ENCODE measurements around the gene ESRP2.

Gene ESRP2

DNA sequence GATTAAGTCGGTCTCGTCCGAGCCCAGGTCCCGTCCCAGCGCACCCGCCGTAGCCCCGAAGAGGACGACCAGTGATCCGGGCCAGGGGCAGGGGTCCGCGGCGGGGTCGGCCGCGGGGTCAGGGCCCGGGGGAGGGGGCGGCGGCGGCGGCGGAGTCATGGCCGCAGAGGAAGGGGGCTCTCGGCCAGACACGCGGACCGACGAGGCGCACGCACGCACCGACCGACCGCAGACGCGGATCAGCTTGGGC, at the start of gene ESRP2:
Gene ESRP2 (minus strand): TSS at position 241 of the 250 bp plus-strand sequence. CDS start 82 bp downstream, at position 159.
- DNase-seq = no peak

DNA sequence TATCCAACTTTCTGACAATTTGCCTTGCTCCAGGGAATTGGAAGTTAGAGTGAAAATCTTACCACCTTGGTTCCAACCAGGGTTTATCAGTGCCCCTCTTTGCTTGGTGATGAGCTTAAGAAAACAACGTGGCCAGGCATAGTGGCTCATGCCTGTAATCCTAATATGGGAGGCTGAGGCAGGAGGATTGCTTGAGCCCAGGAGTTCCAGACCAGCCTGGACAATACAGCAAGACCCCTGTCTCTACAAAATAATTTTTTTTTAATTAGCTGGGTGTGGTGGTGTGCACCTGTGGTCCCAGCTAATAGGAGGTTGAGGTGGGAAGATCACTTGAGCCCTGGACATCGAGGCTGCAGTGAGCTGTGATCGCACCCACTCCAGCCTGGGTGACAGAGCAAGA, 49.8 kb upstream of the ESRP2 start:
- no peak for DNase-seq

DNA sequence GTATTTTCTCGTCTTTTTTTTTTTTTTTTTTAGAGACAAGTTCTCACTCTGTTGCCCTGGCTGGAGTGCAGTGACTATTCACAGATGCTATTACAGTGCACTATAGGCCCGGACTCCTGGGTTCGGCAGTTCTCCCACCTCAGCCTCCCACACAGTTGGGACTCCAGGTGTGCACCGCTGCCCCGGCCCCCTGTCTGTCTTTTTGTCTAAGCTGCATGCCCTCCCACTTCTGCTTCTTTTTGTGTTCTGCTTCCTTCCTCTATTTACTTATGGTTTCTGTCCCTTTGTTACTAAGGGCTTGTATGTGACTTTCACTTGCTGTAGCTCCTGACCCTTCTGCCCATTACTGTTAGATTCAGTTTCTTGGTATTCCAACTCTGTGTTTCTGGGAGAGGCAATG, 48.9 kb upstream of the ESRP2 start:
- no peak for DNase-seq

DNA sequence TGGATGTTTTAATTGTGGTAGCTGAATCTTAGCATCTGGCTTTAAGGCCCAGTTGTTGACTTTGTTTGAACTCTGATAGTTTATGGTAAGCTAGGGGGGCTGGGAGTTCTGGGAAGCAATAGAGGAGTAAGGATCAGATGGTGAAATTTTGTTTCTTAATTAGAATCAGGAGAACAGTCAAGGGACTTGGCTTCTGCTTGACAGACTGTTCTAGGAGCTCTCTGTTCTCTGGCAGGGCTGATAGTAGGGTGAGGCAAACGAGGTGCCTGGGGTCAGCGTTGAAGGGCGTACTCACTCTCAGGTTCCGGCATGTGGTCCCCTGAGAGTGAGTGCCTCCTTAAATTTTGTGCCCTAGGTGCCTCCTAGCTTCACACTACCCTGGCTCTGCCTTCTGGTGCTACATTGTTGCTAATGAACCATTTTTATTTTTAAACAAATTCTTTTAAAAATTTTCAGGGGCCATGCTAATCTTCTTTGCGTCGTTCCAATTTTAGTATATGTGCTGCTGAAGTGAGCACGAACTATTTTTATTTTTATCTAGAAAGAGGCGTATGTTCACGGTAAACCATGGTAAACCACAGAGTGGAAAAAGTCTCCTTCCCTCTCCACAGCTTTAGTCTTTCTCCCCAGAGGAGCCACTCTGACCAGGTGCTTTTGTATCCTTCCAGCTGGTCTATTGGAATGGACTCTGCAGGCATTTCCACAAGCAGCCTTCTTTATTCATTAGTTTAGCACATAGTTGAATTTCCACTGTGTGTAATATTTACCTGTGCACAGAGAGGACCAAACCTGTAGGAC, 48.1 kb upstream of the ESRP2 start:
- DNase-seq = no peak

DNA sequence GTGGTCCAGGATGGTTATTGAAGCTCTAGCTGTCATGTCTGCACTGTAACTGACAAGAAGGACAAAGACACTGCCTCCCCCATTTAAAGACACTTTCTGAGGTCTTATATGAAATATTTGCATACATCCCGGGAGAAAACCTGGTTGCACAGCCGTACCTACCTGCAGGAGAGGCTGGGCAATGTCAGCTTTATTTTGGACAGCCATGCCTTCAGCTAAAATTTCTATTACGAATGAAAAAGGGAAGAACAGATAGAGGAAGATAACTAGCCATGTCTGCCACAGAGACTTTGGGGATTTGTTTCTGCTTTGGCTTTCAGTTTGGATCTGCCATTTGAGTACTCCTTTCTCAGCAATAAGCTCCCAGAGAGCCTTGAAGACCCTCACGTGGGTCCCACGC, 47.4 kb upstream of the ESRP2 start:
- DNase-seq = no peak

DNA sequence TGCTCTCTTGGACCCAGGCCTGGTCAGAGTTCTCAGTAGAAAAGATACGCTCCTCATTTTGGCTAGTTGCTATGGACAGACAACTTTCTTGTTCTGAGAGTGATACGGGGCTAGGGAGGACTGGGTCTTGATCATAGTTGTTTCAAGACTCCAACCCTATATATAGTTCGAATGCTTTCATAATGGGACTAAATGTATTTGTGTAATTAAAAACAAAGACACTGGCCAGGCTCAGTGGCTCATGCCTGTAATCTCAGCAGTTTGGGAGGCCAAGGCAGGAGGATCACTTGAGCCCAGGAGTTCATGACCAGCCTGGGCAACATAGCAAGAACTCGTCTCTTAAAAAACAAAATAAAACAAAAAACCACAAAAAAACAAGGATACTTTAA, 46.1 kb upstream of the ESRP2 start:
- no peak for DNase-seq

DNA sequence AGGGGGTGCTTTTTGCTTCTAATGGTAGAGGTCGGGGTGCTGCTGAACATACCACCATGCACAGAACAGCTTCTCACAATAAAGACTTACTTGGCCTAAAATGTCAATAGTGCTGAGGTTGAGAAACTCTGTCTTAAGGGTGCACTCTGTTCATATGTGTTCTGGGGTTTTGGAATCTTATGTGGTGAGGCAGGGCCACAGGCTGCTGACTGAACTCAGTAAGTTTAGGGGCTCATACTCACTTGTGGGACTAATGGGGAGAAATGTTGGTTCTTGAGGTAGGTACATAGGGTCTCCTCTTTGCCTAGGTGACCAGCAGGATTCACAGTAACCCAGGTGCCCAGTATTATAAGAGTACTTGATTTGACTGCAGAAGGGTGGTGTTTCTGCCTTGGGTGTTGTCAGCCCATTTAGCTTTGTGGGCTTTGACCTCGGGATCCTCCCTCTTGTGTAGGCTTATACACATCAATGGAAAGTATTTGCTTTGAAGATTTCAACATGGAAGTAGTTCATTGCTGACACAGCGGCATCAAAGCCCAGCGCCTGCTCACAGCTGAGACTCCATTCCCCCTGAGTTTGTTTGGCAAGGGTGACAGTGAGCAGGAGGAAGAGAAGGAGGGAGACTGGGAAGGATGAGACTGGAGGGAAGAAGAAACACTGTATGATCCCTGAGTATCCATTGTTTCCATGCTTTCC, 45.6 kb upstream of the ESRP2 start:
- no peak for DNase-seq

DNA sequence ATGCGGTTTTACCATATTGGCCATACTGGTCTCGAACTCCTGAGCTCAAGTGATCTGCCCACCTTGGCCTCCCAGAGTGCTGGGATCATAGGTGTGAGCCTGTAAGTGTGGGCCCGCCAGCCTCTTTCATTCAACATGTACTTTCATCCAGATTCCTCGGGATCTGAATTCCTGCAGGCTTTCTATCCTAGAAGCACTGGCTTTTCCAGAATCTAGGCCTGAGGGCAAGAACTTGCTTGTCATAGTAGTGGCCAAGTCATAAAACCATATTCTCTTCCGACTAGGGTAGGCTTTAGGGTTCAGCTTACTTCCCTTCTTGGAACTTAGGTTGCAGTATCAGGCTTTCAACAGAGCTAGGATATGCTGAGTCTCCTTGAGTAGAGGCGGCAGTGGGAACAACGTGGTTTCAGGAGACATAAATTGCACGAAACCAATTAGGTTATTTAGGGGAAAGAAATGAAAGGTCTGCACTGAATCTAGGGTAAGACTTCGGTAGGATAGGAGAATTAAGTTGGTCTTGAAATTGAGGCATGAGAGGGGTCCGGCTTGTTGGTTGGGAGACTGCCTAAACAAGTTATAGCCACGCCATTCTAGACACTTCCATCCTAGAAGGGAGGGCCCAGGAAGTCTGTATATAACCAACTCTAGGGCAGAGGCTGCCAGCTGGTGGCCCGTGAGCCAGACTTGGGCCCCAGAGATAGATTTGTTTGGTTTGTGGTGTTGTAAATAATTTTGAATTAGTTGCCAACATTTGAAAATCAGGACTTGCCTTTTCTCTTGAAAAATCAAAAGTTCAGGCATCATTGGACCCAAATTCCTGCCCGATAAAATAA, 44.0 kb upstream of the ESRP2 start:
- DNase-seq = no peak

DNA sequence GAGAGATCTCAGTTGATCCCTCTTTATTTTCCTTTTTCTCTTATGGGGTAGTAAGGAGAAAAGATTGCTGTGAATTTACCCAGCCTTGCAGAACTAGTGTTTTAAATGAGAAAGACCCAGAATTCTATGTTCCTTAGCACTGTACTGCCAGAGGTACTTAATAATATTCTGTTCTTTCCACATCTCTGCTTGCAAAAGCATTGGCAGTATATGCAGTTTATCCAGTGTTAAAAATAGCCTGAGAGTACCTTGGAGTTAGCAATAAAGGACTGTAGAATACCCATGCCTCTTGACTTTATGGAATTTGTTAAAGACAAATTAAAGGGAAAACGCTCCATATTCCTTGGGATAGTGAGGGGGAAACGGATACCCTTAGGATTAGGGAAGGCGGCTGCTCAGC, 40.3 kb upstream of the ESRP2 start:
- no peak for DNase-seq

DNA sequence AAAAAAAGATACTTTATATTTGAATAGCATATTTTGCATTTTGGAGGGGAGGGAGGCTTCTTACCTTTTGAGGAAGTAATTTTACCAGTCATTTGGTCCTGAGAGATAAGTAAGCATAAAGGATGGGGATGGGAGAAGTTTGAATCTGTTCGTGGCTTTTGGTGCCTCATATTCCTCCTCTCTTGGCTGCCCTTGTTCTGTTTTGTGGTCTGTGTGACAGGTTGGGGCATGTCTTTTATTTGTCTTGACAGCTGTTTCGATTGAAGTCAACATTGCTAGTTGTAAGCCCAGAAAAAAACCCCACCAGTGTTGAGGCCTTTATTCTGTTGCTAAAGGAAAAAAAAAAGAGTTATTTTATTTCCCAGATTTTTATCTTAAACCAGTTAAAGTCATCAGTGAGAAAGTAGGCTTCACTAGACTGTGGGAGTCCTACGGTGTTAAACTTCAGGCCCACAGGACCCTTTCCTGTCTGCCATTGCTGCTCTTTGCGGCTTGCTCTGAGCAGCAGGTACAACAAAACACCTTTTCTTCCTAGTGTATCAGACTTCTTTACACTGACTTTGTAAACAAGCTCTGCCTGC, 39.8 kb upstream of the ESRP2 start:
- no peak for DNase-seq

DNA sequence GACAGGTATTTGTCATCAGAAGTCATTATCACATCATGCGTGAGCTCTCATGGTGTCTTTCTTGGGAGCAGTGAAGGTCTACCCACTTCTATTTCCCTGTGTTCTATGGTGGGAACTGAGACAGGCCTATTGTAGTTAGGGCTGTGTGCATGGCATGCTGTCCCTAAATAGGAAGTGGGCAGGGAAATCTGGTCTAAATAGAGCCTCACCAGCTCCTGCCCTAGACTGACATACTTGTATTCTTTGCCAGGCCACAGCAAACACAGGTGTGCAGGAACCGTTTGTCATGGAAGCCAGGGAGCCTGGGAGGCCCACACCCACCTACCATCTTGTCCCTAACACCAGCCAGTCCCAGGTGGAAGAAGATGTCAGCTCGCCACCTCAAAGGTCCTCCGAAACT, 38.5 kb upstream of the ESRP2 start:
- DNase-seq = no peak

DNA sequence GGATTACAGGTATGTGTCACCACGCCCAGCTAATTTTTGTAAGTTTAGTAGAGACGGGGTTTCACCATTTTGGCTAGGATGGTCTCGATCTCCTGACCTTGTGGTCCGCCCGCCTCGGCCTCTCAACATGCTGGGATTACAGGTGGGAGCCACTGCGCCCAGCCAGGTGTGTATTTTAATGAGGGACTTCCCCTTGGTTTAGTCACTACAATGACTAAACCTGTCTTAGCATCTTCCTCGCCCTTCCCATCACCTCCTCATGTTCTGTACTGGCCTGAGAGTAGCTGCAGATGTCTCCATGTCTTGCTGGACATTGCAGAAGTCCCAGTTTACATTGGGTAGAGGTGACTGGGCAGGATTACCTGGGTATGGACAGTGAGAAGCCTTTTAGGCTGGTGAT, 38.0 kb upstream of the ESRP2 start:
- DNase-seq = no peak

DNA sequence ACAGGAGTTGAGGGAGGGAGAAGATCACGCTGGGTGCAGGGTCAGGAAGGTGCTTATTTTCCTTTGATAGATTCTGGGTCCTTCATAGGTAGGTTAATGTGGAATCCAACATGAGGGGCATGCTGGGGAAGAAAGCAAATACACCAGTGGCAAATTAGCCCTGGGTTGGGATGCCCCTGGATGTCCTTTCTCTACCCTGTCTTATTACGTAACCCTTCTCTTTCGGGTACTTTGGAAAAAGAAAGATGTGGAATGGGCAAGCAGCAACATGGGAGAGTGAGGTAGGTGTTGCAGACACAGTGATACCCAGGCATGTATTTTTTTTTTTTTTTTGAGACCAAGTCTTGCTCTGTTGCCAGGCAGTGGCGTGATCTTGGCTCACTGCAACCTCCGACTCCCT, 37.5 kb upstream of the ESRP2 start:
- no peak for DNase-seq

DNA sequence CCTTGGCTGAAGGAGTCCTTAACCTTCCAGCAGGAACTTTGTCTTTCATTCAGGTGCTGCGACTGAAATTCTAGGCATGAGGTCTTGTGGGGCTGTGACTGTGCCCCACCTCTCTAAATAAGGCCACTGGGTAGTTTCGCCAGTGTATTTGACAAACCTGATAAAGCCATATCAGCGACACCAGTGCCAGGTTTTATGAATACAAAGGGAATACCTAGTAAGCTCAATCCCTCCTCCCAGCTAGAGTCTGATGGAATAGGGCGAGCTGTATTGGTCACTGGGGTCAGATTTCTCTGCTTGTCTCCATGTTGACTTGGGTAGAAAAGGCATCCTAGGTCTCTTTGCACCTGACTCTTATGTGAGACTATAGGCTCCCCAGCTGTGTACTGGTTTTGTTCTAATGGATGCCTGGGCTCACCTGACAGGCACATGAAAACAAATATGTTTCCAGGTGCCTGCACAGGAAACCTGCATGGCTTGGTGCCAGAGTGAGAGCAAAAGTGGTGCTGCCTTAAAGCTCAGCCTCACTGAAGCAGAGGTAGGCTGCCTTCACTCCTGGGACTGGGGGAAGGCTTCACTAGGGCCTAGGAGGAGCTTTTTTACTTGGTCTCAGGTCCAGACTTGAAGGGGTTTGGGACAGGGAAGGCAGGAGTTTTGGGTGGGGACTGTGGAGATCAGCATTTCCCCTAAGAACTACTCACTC, 36.7 kb upstream of the ESRP2 start:
- DNase-seq = peak; percentile 71

DNA sequence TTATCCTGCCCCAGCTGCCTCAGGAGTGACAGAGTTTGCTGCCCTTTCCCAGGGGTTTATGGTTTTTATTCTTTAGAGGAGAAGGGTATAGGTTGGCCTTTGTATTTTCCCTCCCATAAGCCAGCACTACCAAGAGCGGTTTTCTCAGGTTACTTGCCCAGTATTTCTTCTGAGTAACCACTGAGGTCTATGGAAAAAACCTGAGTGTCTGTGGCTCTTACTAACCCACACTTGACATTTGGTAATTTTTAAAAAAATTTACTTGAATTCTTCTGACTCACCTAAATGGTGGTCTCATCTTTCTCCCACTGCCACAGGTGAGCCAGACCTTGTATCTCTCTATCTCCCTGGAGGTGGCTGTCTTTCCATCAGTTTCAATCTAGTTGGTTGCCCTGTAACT, 34.4 kb upstream of the ESRP2 start:
- DNase-seq = no peak

DNA sequence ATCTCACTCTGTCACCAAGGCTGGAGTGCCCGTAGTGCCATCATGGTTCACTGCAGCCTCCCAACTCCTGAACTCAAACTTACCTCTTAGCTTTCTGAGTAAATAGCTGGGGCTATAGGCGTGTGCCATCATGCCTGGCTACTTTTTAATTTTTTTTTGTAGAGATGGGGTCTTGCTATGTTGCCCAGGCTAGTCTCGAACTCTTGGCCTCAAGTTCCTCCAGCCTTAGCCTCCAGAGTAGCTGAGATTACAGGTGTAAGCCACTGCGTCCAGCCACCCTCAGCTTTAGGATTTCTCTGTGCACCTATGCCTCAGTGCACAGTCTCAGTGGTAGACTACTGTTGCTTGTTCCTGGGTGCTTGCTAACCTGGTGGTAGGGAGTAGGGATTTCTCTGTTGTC, 33.9 kb upstream of the ESRP2 start:
- no peak for DNase-seq

DNA sequence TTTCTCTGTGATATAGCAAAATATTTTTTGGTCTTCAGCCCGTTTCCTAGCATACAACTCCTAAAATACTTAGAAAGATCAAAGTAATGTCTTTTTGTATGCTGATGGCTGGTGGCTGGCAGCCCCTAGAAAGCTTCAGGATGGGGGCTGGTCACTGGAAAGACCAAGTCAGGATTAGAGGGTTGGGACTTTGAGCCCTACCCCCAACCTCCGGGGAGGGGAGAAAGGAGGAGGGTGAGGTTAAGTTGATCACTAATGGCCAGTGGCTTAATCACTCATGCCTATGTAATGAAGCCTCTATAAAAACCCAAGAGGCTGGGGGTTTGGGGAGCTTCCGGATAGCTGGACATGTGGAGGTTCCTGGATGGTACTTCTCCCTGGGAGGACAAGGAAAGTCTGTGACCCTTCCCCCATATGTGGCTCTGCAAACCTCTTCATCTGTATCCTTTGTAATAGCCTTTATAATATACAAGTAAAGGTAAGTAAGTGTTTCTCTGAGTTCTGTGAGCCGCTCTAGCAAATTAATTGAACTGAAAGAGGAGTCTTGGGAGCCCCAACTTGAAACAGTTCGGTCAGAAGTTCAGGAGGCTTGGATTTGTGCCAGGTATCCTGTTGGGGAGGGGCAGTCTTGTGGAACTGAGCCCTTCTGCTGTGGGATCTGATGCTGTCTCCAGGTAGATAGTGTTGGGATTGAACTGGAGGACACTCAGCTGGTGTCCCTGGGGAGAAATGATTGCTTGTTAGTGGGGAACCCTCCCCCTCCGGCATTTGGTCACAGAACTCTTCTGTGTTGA, 31.9 kb upstream of the ESRP2 start:
- no peak for DNase-seq

DNA sequence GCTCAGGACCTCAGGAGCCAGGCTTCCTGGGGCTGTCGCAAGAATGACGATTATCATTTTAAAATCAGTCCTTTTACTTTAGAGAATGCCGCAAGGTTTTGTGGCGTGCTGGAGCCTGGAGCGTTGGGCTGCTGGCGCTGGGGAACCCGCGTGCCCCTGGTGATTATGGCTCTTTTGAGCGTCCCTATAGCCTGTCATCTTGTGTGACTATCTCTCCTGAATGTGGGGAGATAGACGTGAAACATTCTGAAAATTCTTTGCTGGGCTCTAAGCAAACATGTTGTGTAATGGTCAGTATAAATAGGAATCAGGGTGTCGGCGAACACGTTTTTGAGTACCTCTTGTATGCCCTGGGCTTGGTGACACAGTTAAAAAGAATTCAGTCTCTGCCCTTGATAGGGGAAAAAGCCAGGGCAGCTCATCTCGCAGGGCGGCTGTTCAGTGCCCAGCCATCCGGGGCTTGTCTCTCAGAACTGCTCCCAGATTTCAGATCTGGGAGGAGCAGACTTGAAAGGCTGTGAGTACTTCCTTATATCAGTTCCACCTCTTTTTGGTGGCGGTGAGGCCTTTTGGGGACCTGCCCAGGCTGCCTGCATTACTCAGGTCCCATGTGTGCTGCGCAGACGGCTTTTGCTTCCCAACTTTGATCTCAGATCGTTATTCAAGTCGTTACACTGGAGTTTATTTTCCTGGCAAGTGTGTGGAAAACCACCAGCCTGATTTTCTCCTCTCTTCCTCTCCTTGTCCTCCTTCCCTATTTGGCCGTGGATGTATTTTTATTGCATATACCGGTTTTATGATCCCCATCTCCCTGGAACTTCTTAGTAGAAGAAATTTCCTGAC, 29.4 kb upstream of the ESRP2 start:
- no peak for DNase-seq

DNA sequence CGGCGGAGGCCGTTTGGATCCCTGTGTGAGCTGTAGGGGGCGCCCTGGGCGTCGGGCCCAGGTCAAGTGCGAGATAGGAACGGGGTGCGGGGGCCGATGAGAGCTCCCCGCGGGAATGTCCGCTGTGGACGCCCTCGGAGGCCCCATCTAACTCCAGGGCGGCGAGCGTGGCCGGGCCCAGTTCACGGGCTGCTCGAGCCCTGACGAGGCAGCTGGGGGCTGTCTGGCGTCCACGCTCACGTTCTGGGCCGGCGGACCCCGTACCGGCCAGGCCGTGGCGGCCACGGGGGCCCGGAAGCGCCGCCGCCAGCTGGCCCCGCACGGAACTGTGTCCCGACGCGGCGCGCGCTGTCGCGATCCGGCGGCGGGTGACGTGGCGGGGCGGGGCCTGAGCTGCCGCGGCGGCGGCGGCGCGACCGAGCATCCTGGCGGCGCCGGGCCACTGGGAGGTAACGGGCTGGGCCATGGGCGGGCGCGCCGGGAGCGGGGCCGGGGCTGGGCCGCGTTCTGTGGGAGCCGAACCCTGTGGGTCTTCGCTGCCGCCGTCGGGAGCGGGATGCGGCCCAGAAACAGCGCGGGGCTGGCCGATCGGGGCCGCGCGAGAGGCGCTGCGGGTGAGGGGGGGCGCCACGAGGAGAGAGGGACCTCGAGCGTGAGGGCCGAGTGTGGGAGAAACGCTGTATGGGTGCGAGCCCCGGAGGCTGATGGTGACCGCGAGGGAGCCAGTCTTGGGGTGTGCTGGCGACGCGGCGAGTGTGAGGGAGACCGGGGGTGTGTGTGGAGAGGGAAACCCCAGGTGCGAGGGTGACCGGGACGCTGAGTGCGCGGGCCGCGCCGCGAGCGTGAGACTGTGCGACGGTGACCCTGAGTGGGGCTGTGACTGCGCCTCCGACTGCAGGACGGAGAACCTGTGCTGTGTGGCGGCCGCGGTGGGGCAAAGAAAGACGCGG, 28.5 kb upstream of the ESRP2 start, which contains the start of gene SLC7A6:
Gene SLC7A6 (plus strand): TSS at position 399 of the 950 bp plus-strand sequence. CDS start 10,201 bp downstream, outside the sequence.
- peak; percentile 43 for DNase-seq
